GM18870 (cell line): ENCODE data around the gene ENOX1.

Source experiments
- ATAC-seq: cut with Tn5 transposase; IDR thresholded peaks from one replicate; pipeline ENCODE4 v1.9.1; 2021; ENCODE audit warnings: moderate library complexity; ENCODE audit not compliant: unreplicated experiment

Gene ENOX1

GRCh38 chr13:43551897-43552456 lies 234.8 kb downstream of the ENOX1 start:
- no peak for ATAC-seq

GRCh38 chr13:43546816-43547215 lies 240.0 kb downstream of the ENOX1 start:
- ATAC-seq, result no peak

- ATAC-seq, result no peak
Measured at GRCh38 chr13:43546251-43546650, 240.5 kb downstream of the ENOX1 start.

- ATAC-seq, result no peak
Measured at GRCh38 chr13:43545317-43545874, 241.4 kb downstream of the ENOX1 start.

GRCh38 chr13:43544631-43545030 lies 242.1 kb downstream of the ENOX1 start:
- ATAC-seq, result no peak

- ATAC-seq, result no peak
Measured at GRCh38 chr13:43544011-43544410, 242.8 kb downstream of the ENOX1 start.

- no peak for ATAC-seq
Measured at GRCh38 chr13:43543331-43543730, 243.4 kb downstream of the ENOX1 start.

GRCh38 chr13:43537124-43537523 lies 249.6 kb downstream of the ENOX1 start:
- ATAC-seq, result no peak

GRCh38 chr13:43529796-43530195 lies 257.0 kb downstream of the ENOX1 start:
- no peak for ATAC-seq

GRCh38 chr13:43528992-43529391 lies 257.8 kb downstream of the ENOX1 start:
- no peak for ATAC-seq

- ATAC-seq, result no peak
Measured at GRCh38 chr13:43522788-43523187, 264.0 kb downstream of the ENOX1 start.

- ATAC-seq, result no peak
Measured at GRCh38 chr13:43520351-43520750, 266.4 kb downstream of the ENOX1 start.

- ATAC-seq, result no peak
Measured at GRCh38 chr13:43518833-43519232, 267.9 kb downstream of the ENOX1 start.

- ATAC-seq, result no peak
Measured at GRCh38 chr13:43516401-43516833, 270.4 kb downstream of the ENOX1 start.

GRCh38 chr13:43515531-43515930 lies 271.2 kb downstream of the ENOX1 start:
- ATAC-seq, result no peak

GRCh38 chr13:43514311-43514710 lies 272.5 kb downstream of the ENOX1 start:
- ATAC-seq, result no peak

GRCh38 chr13:43512221-43512620 lies 274.6 kb downstream of the ENOX1 start:
- ATAC-seq, result no peak

GRCh38 chr13:43510956-43511901 lies 275.5 kb downstream of the ENOX1 start:
- no peak for ATAC-seq

GRCh38 chr13:43495732-43496131 lies 291.0 kb downstream of the ENOX1 start:
- no peak for ATAC-seq

GRCh38 chr13:43494206-43494605 lies 292.6 kb downstream of the ENOX1 start:
- ATAC-seq, result no peak

GRCh38 chr13:43493496-43494000 lies 293.2 kb downstream of the ENOX1 start:
- ATAC-seq, result no peak

- ATAC-seq, result no peak
Measured at GRCh38 chr13:43492745-43493144, 294.0 kb downstream of the ENOX1 start.
